Stimulated activated CD8-positive, alpha-beta memory T cell treated with anti-CD3 and anti-CD28 coated beads, Interleukin-2, amount 100 ng/mL, for 48 hours (primary cell): Measurements from ENCODE around the gene TMEM121.
"Not testable (repeated sequence)": the region's sequence is repeated elsewhere in the genome, so short reads cannot be mapped to it uniquely, and the experiment has no call there.

Source experiments
- DNase-seq, 2 donors: peaks; one replicate each; pipeline ENCODE4 v3.0.0-alpha.2; 2020; ENCODE audit warnings: low read depth in 2 of 2

TMEM121 gene

DNA sequence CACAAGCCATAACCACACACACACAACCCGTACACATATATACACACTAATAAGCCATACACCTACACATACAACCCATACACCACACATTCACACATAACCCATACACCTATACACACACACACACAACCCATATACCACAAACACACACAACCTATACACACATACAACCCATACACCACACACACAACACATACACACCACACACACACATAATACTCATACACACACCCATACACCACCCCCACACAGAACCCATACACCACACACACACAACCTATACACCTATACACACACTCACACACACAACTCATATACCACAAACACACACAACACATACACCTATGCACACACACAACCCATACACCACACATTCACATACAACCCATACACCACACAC lies 44.1 kb downstream of the TMEM121 start:
- no peak for DNase-seq

DNA sequence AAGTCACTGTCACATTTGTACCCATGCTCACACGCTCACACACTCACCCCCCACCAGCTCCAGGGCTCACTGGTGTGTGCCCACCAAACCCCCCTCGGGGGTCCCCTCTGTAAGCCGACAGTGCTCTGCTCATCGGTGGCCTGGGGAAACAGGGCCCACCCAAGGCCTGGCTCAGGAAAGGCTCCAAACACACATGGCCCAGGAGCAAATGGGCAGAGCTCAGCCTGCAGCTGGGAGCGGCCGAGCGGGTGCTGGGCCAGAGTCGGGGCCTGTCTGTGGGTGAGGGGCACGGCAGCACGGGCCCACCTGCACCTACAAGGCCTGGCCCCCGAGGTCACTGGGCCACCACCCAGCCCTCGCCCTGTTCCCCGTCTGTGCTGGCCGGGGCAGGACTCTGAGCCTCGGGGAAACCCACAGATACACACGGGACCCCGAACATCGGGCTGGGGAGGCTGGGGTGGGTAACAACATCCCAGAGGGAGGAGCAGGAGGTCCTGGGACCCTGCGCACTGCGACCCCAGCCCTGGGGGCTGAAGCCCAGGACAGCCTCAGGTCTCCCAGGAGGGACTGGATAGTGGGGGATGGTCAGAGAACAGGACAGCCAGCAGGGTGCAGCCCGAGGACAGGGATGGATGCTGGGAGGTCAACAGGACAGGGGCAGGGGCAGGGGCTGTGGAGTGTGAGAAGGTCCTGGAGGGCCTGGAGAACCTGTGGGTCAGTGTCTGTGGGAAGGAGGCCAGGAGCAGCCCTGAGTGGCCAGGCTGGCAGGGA lies 45.0 kb downstream of the TMEM121 start:
- not testable (repeated sequence) for DNase-seq

DNA sequence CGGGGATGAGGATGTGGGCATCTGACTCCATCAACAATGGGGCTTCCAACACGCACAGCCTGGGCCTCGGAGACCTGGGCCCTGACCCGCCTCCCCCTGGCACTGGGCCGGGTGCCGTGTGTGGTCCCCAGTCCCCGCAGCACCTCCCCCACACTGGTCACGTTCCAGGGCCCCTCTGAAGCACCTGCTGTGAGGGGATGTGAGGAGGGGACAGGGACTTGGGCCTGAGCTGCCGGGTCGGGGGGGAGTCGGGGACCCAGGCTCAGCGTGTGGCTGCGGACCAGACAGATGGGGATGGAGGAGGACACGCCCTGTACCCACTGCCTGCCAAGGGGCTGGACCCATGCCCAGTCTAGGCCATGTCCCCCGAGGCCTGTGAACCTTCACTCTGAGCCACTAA lies 45.7 kb downstream of the TMEM121 start:
- DNase-seq = not testable (repeated sequence)

DNA sequence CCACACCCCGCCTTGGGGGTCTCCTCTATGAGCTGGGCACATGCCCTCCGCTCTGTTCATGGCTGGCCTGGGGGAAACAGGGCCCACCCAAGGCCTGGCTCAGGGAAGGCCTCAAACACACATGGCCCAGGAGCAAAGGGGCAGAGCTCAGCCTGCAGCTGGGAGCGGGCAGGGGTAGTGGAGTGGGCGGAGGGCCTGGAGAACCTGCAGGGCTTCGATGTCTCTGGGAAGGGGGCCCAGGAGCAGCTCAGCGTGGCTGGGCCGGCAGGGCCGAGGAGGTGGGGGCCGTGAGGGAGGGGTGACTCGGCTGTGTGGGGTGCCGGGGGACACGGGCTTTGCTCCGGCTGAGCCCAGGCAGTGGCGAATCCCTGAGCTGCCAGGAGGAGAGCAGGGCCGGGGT lies 47.5 kb downstream of the TMEM121 start:
- DNase-seq = not testable (repeated sequence)

DNA sequence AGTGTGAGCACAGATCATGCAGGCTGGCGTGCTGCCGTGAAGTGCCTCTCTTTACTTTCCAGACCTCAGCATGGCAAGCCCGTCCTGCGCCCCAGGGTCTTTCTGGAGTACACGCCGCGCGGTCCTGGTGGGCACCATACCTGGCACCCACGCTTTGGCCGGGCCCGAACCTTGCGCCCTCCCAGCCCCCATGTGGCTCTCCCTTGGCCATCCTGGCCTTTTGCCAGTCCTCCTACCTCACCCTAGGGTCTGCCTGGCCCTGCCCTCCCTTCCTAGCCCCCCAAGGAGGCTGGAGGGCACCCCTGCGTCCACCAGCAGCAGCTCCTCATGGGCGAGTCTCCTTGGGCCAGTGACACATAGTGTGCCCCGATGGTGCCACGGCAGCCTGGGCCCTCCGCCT lies 48.0 kb downstream of the TMEM121 start:
- DNase-seq = not testable (repeated sequence)

DNA sequence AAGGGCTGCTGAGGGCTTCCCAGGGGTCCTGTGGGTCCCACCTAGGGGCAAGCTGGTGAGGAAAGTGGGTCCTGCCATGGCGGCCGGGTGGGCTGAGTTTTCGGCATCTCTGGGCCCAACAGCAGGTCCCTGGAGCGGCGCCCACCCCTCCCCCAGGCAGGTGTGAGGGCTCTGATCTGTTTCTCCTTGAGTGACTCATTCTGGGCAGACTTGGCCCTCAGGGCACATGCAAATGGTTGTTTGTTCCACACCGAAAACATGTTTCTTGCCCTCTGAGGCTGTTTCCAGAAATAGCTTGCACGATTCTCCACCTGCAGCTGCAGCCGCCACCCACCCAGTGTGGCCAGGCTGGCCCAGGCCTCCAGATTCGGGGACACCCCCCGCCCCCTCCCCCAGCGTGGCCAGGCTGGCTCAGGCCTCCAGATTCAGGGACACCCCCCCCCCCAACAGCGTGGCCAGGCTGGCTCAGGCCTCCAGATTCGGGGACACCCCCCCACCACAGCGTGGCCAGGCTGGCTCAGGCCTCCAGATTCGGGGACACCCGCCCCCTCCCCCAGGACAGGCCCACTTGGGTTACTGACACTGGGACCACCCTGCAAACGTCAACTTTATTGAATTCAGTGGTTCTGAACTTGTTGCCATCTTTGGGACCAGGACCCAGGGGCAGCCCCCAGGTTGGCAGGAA lies 48.8 kb downstream of the TMEM121 start:
- DNase-seq = not testable (repeated sequence)

DNA sequence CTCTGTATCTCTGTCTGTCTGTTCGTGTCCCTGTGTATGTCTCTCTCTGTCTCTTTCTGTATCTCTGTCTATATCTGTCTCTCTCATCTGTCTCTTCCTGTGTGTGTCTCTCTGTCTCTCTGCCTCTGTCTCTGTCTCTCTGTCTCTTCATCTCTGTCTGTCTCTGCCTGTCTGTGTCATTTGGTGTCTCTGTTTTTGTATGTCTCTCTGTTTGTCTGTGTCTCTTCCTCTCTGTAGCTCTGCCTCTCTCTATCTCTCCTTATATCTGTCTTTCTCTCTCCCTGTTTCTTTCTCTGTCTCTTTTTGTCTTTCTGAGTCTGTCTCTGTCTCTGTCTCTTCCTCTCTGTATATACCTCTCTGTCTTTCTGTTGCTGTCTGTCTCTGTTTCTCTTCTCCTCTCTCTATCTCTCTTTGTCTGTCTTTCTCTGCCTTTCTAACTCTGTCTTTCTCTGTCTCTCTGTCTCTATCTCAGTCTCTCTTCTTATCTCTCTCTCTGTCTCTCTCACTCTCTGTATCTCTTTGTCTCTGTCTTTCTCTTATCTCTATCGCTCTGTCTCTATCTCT lies 50.2 kb downstream of the TMEM121 start:
- DNase-seq = no peak

DNA sequence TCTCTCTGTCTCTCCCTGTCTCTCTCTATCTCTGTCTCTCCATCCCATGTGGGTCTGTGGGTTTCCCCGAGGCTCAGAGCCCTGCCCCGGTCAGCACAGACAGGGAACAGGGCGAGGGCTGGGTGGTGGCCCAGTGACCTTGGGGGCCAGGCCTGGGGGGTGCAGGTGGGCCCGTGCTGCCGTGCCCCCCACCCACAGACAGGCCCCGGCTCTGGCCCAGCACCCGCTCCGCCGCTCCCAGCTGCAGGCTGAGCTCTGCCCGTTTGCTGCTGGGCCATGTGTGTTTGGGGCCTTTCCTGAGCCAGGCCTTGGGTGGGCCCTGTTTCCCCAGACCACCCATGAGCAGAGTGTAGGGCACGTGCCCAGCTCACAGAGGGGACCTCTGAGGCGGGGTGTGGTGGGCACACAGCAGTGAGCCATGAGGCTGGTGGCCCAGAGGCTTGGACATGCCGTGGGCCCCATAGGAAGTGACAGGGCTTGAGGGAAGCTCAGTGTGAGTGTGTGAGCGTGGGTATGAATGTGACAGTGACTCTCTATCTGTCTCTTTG lies 51.0 kb downstream of the TMEM121 start:
- no peak for DNase-seq

DNA sequence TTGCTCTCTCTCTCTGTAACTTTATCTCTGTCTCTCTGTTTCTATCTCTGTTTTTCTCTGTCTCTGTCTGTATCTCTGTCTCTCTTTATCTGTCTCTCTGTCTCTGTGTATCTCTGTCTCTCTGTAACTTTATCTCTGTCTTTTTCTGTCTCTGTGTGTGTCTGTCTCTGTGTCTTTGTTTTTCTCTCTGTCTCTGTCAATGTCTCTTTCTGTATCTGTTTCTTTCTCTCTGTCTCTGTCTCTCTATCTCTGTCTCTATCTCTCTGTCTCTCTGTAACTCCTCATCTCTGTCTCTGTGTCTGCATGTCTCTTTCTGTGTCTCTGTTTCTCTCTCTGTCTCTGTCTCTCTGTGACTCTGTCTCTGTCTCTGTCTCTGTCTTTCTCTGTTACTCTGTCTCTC lies 51.7 kb downstream of the TMEM121 start:
- DNase-seq = no peak

DNA sequence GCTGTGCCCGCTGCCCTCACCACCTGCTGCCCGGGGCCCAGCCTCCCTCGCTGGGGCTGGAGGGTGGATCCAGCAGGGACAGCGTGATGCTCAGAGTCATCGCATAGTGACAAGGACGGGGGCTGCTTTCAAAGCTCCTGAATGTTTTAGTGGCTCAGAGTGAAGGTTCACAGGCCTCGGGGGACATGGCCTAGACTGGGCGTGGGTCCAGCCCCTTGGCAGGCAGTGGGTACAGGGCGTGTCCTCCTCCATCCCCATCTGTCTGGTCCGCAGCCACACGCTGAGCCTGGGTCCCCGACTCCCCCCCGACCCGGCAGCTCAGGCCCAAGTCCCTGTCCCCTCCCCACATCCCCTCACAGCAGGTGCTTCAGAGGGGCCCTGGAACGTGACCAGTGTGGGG lies 52.8 kb downstream of the TMEM121 start:
- not testable (repeated sequence) for DNase-seq
